HUES48 (cell line): ENCODE data around the gene EGF.

ENCODE experiments used
- H3K27ac ChIP-seq: one replicate; pipeline ENCODE4 v1.7.0; 2013; ENCODE audit warnings: low read depth, low read length, inconsistent platforms
- H3K27me3 ChIP-seq: 2 replicates; pipeline ENCODE4 v1.6.1; 2013; ENCODE audit warnings: mild to moderate bottlenecking, low read length; ENCODE audit not compliant: control insufficient read depth, insufficient read depth
- H3K36me3 ChIP-seq: 2 replicates; pipeline ENCODE4 v1.6.1; 2013; ENCODE audit warnings: low read length; ENCODE audit not compliant: control insufficient read depth, insufficient read depth
- H3K4me1 ChIP-seq: 2 replicates; pipeline ENCODE4 v1.6.1; 2013; ENCODE audit warnings: mild to moderate bottlenecking, low read length; ENCODE audit not compliant: control insufficient read depth, insufficient read depth
- H3K4me3 ChIP-seq: 2 replicates; pipeline ENCODE4 v1.5.1; 2013; ENCODE audit warnings: mild to moderate bottlenecking, low read depth, low read length
- H3K9ac ChIP-seq: 2 replicates; pipeline ENCODE4 v1.6.1; 2013; ENCODE audit warnings: mild to moderate bottlenecking, low read depth, low read length, moderate library complexity
- H3K9me3 ChIP-seq: 2 replicates; pipeline ENCODE4 v1.6.1; 2013; ENCODE audit warnings: low read length; ENCODE audit not compliant: control insufficient read depth, insufficient read depth

EGF gene

DNA sequence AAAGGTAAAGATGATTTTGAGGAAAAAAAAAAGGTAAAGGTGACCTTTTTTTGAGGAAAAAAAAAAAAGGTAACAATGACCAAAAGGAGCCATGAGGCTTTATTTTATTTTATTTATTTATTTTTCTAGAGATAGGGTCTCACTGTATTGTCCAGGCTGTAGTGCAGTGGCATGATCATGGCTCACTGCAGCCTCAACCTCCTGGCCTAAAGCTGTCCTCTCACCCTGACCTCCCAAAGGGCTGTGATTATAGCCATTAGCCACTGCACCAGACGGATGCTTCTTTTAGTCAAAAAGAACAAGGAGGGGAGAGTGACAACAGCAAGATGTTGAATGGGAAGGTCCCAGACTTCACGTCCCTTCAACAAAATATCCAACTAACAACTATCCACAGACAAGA is 34.3 kb upstream of the EGF start:
- Histone ChIP-seq H3K27me3 (no peaks in the 10 kb centered on the region), H3K36me3 (no peaks in the 10 kb centered on the region), H3K9me3 (no peaks in the 10 kb centered on the region), H3K9ac (no peak overlapping the region), H3K27ac (no peak overlapping the region), H3K4me3 (no peak overlapping the region), H3K4me1 (no peaks in the 10 kb centered on the region)

DNA sequence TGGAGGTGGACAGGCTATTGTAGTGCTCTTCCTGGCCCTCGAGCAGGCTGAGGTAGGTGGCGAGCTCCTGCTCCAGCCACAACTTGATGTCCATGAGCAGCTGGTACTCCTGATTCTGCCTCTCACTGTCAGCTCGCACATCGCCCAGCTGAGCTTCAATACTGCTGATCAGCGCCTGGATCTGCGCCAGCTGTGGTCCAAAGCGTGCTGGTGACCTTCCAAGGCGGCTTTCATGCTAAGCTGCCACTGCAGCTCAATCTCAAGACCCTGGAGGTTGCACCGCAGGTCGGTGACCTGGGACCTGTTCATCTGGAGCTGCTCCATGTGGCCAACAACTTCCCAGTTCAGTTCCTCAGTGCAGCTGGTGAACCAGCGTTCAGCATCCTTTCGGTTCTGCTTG is 33.6 kb upstream of the EGF start:
- Histone ChIP-seq H3K4me3 (no peak overlapping the region), H3K27me3 (no peaks in the 10 kb centered on the region), H3K27ac (no peak overlapping the region), H3K9me3 (no peaks in the 10 kb centered on the region), H3K36me3 (no peaks in the 10 kb centered on the region), H3K4me1 (no peaks in the 10 kb centered on the region), H3K9ac (no peak overlapping the region)

- H3K4me1 ChIP-seq = no peaks in the 10 kb centered on the region
- H3K36me3 ChIP-seq = no peaks in the 10 kb centered on the region
- no peaks in the 10 kb centered on the region for H3K9me3 ChIP-seq
- no peak overlapping the region for H3K27ac ChIP-seq
- H3K9ac ChIP-seq = no peak overlapping the region
- H3K4me3 ChIP-seq = no peak overlapping the region
- H3K27me3 ChIP-seq = no peaks in the 10 kb centered on the region
These were observed 32.9 kb upstream of the EGF start for GRCh38 chr4:109879636-109880314.

- H3K9ac ChIP-seq = no peak overlapping the region
These were observed 26.4 kb upstream of the EGF start for GRCh38 chr4:109886303-109886702.

DNA sequence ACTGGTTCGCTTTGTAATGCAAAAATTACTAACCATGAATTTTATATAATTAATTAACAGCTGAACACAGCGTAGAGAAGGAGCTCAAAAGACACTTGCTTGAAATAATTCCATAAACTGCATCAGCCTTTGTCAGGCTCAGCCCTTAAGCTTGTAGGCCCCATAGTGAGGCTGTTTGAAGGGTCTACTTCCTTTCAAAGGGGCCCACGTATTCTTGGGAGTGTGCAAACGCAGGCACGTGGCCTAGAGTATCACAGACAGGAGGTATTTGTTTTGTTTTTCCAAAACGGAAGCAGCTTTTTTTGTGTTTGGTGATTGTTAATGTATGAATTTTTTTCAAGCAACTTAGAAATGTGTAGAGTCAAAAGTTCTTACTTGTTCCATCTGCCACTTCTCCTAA is 25.6 kb upstream of the EGF start:
- no peaks in the 10 kb centered on the region for H3K27me3 ChIP-seq
- no peak overlapping the region for H3K27ac ChIP-seq

More at GRCh38 chr4:109886303-109886702, 26.4 kb upstream of the EGF start:
- H3K9me3 ChIP-seq = no peaks in the 10 kb centered on the region
- no peak overlapping the region for H3K27ac ChIP-seq
- no peaks in the 10 kb centered on the region for H3K36me3 ChIP-seq
- no peak overlapping the region for H3K4me3 ChIP-seq
- H3K4me1 ChIP-seq = no peaks in the 10 kb centered on the region
- no peaks in the 10 kb centered on the region for H3K27me3 ChIP-seq

DNA sequence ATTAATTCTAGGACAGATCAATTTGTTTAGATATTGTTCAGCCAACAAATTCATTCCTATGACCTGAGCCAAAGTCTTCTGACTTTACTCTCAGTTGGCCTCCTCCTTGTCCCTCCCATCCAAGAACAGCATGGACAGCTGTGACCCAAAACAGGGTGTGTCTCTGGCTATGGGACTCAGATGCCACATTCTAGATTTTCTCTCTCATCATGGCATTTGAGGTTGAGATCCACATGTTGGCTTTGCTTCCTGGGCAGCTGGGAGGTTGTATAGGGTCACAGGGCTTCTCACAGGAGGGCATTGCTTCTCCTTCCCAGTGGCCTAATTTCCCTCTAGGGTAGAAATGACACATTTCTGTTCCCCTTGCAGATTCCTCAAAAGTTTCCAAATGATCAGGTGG is 22.6 kb upstream of the EGF start:
- no peak overlapping the region for H3K9ac ChIP-seq
- no peaks in the 10 kb centered on the region for H3K36me3 ChIP-seq
- no peaks in the 10 kb centered on the region for H3K27me3 ChIP-seq
- no peaks in the 10 kb centered on the region for H3K9me3 ChIP-seq
- H3K4me3 ChIP-seq = no peak overlapping the region
- no peak overlapping the region for H3K27ac ChIP-seq
- H3K4me1 ChIP-seq = no peaks in the 10 kb centered on the region

More for the DNA sequence above, 25.6 kb upstream of the EGF start:
- Histone ChIP-seq H3K9me3 (no peaks in the 10 kb centered on the region), H3K4me1 (no peaks in the 10 kb centered on the region), H3K9ac (no peak overlapping the region), H3K4me3 (no peak overlapping the region), H3K36me3 (no peaks in the 10 kb centered on the region)

- peaks cover 10% of the 10 kb centered on the region; the same call in 1 of the 2 replicates for H3K9me3 ChIP-seq
- no peak overlapping the region for H3K27ac ChIP-seq
- no peak overlapping the region for H3K4me3 ChIP-seq
- no peaks in the 10 kb centered on the region for H3K27me3 ChIP-seq
- H3K36me3 ChIP-seq = no peaks in the 10 kb centered on the region
- no peaks in the 10 kb centered on the region for H3K4me1 ChIP-seq
- H3K9ac ChIP-seq = no peak overlapping the region
These were observed 10.0 kb upstream of the EGF start for GRCh38 chr4:109902559-109903251.

DNA sequence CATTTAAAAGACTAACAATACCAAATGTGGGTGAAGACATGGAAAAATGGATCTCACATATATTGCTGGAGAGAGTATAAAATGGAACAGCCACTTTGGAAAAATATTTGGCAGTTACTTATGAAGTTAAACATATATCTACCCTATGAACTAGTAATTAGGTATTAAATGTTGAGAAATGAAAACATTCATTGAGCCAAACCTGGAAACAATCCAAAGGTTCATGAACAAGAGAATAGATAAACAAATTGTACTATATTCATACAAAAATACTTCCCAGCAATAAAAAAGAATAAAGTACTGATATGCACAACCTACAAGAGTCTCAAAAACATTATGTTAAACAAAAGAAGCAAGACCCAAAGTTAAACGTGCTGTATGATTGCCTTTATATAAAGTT is 4.0 kb upstream of the EGF start:
- Histone ChIP-seq H3K27ac (no peak overlapping the region), H3K36me3 (no peaks in the 10 kb centered on the region), H3K4me3 (no peak overlapping the region), H3K9me3 (no peaks in the 10 kb centered on the region), H3K9ac (no peak overlapping the region), H3K27me3 (no peaks in the 10 kb centered on the region), H3K4me1 (peaks cover 18% of the 10 kb centered on the region)

GRCh38 chr4:109910256-109910655 is 2.4 kb upstream of the EGF start:
- Histone ChIP-seq H3K9me3 (no peaks in the 10 kb centered on the region), H3K9ac (no peak overlapping the region), H3K4me1 (peaks cover 27% of the 10 kb centered on the region), H3K27ac (no peak overlapping the region), H3K27me3 (no peaks in the 10 kb centered on the region), H3K36me3 (no peaks in the 10 kb centered on the region), H3K4me3 (no peak overlapping the region)

- H3K27ac ChIP-seq = no peak overlapping the region
- peaks cover 27% of the 10 kb centered on the region for H3K4me1 ChIP-seq
- H3K9me3 ChIP-seq = no peaks in the 10 kb centered on the region
- no peaks in the 10 kb centered on the region for H3K36me3 ChIP-seq
- H3K9ac ChIP-seq = no peak overlapping the region
- no peak overlapping the region for H3K4me3 ChIP-seq
- H3K27me3 ChIP-seq = no peaks in the 10 kb centered on the region
These were observed 1.0 kb downstream of the EGF start for GRCh38 chr4:109913596-109914241.

DNA sequence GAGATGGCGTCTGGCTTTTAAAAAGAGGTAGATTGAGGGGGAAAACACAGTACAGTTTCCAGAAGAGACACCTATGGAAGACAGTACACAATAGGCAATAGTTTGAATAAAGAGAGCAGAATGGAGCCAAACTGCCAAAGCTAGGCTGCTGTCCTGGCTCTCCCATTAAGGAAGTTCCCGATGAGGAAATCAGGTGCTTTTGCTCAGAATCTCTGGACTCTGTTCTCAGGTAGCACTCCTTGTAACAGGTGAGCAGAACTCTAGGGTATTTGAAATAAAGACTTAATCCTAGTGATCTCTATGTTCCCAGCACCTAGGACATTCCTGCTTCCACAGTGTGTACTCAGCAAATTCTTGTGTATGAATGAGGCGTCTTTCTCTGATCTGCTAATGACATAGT is 1.6 kb downstream of the EGF start:
- no peaks in the 10 kb centered on the region for H3K9me3 ChIP-seq
- H3K36me3 ChIP-seq = no peaks in the 10 kb centered on the region
- no peak overlapping the region for H3K9ac ChIP-seq
- H3K4me1 ChIP-seq = peaks cover 27% of the 10 kb centered on the region
- no peaks in the 10 kb centered on the region for H3K27me3 ChIP-seq
- no peak overlapping the region for H3K4me3 ChIP-seq
- no peak overlapping the region for H3K27ac ChIP-seq
